ENCODE data around the gene LAMA3.

GRCh38 chr18:23887035-23887434, 197.8 kb downstream of the LAMA3 start:
- no peak for TF ChIP-seq EZH2 (IDR thresholded peaks at IDR 0.05; ENCODE audit: borderline replicate concordance, low read length)
- no peak for TF ChIP-seq CTCF (conservative IDR thresholded peaks at IDR 0.05 in 1 of 2, IDR thresholded peaks at IDR 0.05 in 1 of 2; ENCODE audit: extremely low read depth in 1 of 2, insufficient read depth in 1 of 2, low read depth in 1 of 2, low read length in 2 of 2)

Data from mammary epithelial cell (primary cell).